Erythroblast (primary cell): Measurements from ENCODE around the gene GPT2.
A peak's percentile ranks its signal among the peaks of the same experiment; 100 is the strongest.

Experiments
- DNase-seq, 2 experiments: peaks; one replicate each; lab custom pipeline; 2025; lab: John Stamatoyannopoulos, UW
- GATA1 ChIP-seq: IDR thresholded peaks from 2 replicates; pipeline ENCODE4 v1.6.1; 2011; ENCODE audit warnings: low read depth, mild to moderate bottlenecking, control low read depth, low read length, moderate library complexity
- POLR2A ChIP-seq: IDR thresholded peaks from 2 replicates; pipeline ENCODE4 v1.6.1; 2011; ENCODE audit warnings: mild to moderate bottlenecking, low read length

GPT2 gene

DNA sequence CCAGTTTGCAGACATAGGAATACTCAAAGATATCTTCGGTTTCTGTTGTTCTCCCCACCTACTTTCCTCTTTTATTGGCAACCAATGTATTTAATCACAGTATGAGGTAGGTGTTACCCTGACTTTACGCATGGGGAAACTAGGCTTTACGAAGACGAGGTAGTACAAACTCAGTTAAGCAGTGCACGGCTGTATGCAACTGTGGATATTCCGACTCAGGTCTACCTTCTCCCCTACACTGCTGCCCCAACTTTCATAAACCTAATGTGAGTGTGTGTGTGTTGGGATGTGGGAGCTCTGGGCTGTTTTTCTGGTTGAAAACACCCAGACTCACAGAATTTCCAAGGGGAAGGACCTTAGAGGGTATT lies 1.2 kb upstream of the GPT2 start:
- no peak for DNase-seq
- no peak for TF ChIP-seq POLR2A
- TF ChIP-seq GATA1: no peak

GRCh38 chr16:46883353-46883689 lies 841 bp upstream of the GPT2 start:
- no peak for TF ChIP-seq POLR2A
- no peak for TF ChIP-seq GATA1
- peak in 1 of 2 experiments; percentile 36 for DNase-seq

DNA sequence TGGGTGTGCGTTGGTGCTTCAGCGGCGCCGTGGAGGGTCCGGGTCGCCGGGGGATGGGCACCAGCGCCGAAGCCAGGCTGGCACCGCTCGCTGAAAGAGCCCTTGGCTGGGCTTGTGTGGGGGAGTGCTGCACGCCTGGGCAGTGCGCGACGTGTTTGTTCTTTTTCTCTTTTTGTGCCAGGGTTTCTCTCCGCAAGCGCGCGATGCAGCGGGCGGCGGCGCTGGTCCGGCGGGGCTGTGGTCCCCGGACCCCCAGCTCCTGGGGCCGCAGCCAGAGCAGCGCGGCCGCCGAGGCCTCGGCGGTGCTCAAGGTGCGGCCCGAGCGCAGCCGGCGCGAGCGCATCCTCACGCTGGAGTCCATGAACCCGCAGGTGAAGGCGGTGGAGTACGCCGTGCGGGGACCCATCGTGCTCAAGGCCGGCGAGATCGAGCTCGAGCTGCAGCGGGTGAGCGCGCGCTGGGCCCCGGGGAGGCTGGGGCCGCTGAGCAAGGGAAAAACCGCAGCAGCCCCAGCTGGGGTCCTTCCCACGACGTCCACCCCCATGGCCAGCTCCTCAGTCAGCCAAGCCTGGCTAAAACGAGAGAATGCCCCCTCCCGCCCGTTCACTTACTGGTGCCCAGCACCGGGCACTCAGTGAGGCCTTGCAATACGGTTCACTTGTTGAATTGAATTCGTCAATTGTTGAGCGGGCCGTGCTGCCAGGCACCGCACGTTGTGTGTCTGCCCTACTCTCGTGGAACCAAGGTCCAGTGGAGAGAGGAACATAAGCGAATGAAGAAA lies 541 bp downstream of the GPT2 start:
- TF ChIP-seq GATA1: no peak
- TF ChIP-seq POLR2A: no peak
- DNase-seq: peak; percentile 35 to 51

- no peak for DNase-seq
- TF ChIP-seq GATA1 (no peak), POLR2A (no peak)
Measured at GRCh38 chr16:46885960-46886763, 2.0 kb downstream of the GPT2 start.

- no peak for TF ChIP-seq POLR2A
- TF ChIP-seq GATA1: no peak
- no peak for DNase-seq
Measured at GRCh38 chr16:46886764-46887523, 2.8 kb downstream of the GPT2 start.

GRCh38 chr16:46887524-46887854 lies 3.3 kb downstream of the GPT2 start:
- TF ChIP-seq GATA1 (no peak), POLR2A (no peak)
- DNase-seq: no peak

DNA sequence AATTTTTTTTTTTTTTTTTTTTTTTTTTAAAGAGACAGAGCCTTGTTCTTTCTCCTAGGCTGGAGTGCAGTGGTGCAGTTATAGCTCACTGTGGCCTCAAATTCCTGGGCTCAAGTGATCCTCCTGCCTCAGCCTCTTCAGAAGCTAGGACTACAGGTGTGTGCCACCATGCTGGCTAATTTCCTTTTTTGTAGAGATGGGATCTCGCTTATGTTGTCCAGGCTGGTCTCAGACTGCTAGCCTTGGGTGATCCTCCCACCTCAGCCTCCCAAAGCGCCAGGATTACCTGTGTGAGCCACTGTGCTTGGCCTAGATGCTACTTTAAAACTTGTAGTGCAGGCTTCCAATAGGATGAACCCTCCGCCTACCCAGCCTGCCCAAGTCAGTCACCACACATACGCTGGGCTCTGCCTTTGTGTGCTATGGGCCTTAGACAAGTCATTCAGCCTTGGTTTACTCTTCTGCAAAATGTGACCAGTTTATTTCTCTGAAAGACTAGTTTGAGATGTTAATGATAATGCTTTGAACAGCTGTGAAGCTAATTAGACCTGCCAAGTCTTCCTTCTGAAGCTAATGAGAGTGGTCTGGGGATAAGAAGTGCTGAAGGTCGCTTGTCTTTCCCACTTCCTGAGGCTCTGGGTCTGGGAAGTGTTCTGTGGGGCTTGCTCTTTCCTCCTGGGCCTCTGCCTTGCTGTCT lies 5.2 kb downstream of the GPT2 start:
- DNase-seq: no peak
- no peak for TF ChIP-seq GATA1
- TF ChIP-seq POLR2A: no peak

DNA sequence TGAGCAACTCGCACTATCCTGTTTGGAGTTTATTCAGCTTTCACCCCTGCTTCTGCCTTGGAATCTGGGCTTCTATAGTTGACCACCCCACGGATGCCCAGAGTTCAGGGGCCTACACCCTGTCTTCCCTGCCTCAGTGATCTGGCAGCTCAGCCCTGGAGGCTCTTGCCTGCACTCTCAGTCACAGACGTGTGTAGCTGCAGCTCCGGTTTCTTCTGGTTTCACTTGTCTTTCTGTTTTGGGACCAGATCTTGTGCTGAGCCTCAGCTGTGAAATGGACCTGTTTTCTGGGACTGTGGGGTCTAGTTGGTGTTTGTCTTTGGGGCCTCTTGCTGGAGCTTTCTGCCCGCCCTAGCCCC lies 5.8 kb downstream of the GPT2 start:
- DNase-seq: no peak

DNA sequence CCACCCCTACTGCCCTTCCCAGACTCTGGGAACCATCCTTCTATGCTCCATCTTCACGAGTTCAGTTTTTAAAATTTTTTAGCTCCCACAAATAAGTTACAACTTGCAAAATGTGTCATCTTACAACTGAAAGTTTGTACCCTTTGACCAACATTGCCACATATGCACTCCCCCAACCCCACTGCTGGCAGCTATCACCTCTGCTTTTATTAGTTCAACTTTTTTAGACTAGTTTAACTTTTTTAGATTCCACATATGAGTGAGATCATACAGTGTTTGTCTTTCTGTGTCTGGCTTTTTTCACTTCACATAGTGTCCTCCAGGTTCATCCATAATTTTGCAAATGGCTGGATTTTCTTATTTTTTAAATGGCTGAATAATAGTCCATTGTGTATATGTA lies 7.7 kb downstream of the GPT2 start:
- no peak for TF ChIP-seq POLR2A
- TF ChIP-seq GATA1: no peak
- DNase-seq: no peak

More for the DNA sequence above, 5.8 kb downstream of the GPT2 start:
- no peak for TF ChIP-seq GATA1
- no peak for TF ChIP-seq POLR2A

DNA sequence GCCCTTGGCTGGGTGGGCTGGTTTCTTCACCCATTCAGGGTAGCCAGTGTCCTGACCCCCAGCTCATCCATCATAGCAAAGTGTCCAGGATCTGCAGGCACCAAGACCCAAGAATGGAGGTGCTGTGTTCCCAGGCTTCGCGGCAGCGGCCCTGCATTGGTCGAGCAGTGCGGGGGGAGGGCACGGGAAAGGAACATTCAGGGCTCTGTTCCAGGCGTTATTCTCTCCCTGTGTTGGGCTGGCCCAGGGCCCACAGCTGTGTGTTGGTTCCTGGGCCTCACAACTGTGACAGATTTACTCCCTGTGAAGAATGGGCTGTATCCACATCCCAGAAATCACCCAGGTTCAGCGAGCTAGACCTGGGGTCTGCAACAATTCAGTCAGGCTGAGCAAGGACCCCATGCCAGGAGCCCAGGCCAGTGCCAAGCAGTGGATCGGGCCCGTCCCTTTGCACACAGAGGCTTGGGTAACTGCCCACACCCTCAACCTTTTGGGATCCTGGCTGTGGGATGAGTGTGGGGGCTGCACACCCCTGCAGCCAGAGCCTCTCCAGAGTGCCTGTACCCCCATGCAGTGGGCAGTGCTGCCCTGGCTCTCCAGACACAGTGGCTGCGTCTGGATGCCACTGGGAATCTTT lies 10.0 kb downstream of the GPT2 start:
- TF ChIP-seq GATA1 (no peak), POLR2A (no peak)
- no peak for DNase-seq

- no peak for TF ChIP-seq POLR2A
- no peak for TF ChIP-seq GATA1
- DNase-seq: no peak
Measured at GRCh38 chr16:46895399-46896313, 11.5 kb downstream of the GPT2 start.

DNA sequence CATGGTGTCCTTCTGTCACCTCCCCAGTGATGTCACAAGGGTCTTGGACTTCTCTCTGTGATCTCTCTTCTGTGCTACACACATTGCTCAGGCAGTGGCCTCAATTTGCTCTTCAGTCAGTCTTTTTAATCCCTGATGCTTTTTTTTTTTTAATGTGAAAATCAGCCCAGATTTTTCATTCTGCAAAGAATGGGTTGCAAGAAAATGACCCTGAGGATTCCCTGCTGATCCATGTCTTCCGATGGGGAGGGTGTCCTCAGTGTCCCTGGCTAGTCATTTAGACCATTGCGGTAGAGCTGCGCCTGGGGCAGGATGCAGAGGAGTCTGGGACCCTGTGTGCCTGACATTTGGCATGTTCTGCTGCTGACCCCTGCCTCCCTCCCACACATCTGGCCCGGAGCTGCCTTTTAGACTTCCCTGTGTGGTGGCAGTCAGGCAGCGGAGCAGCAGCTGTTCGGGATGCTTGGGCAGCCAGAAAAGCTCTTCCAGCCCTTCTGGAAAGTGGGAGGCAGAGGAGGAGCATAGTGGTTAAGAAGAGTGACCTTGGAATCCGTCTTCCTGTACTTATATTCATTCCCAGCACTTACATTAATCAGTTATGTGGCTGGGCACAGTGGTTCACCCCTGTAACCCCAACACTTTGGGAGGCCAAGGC lies 12.3 kb downstream of the GPT2 start:
- TF ChIP-seq POLR2A: no peak
- no peak for TF ChIP-seq GATA1
- DNase-seq: no peak
